Thoracic aorta (tissue), 2 donors: ENCODE results near the gene NANOS1. TPM values are rescaled to one million over a fixed set of nuclear protein-coding genes. Genes with fewer than 3 reads are reported as not detected.

Source experiments
- ATAC-seq: fragments of 150-250 bp; one replicate; pipeline ENCODE4 v1.8.0; 2017; ENCODE audit warnings: low read depth; ENCODE audit not compliant: insufficient number of reproducible peaks, low FRiP score
- DNase-seq: peaks from one replicate; pipeline ENCODE4 v3.0.0-alpha.2; 2020; ENCODE audit warnings: low spot score
- H3K27ac ChIP-seq, 2 donors: fragments of 200-600 bp; sonication (generic); 1 replicate in 1 of 2; 2 replicates in 1 of 2; pipeline ENCODE4 v1.5.1; 2016; ENCODE audit warnings: mild to moderate bottlenecking in 2 of 2, moderate library complexity in 2 of 2
- H3K27me3 ChIP-seq: fragments of 200-600 bp; sonication (generic); replicated peaks from 2 replicates; pipeline ENCODE4 v1.6.0; 2016; ENCODE audit warnings: mild to moderate bottlenecking; ENCODE audit not compliant: insufficient read depth
- H3K36me3 ChIP-seq: fragments of 200-600 bp; sonication (generic); one replicate; pipeline ENCODE4 v1.5.1; 2016
- H3K4me1 ChIP-seq, 2 donors: fragments of 200-600 bp; sonication (generic); 1 replicate in 1 of 2; 2 replicates in 1 of 2; pipeline versions ENCODE4 v1.5.1 to v1.6.0; 2016; ENCODE audit warnings: low read depth in 2 of 2, mild to moderate bottlenecking in 1 of 2; ENCODE audit not compliant: control insufficient read depth in 1 of 2
- H3K4me3 ChIP-seq: fragments of 200-600 bp; sonication (generic); 2 replicates; pipeline ENCODE4 v1.5.1; 2016; ENCODE audit warnings: mild to moderate bottlenecking
- H3K9me3 ChIP-seq: fragments of 200-600 bp; sonication (generic); 2 replicates; pipeline ENCODE4 v1.5.1; 2016
- CTCF ChIP-seq: fragments of 200-600 bp; sonication (generic); IDR thresholded peaks from one replicate; pipeline ENCODE4 v1.5.1; 2019; ENCODE audit warnings: antibody characterized with exemption
- total RNA-seq, 2 donors: library from RNA; depleted of rRNA; stranded (reverse); fragments of >200 nt; gene quantifications; one replicate each; pipeline versions ENCODE4 v1.1.0 to v1.2.3, GENCODE V29; 2016

The NANOS1 gene
- total RNA-seq, 2 donors from 2014 or later = 1.4 to 5.4 TPM

- H3K27ac ChIP-seq = no peak overlapping the region
- H3K36me3 ChIP-seq = peaks cover 55% of the 10 kb centered on the region
Measured at GRCh38 chr10:119070395-119071165, 41.1 kb downstream of the NANOS1 start.

GRCh38 chr10:119073584-119073983 is 44.1 kb downstream of the NANOS1 start:
- H3K4me3 ChIP-seq = no peak overlapping the region
- H3K27ac ChIP-seq = no peak overlapping the region
- peaks cover 29% of the 10 kb centered on the region for H3K36me3 ChIP-seq
- no peaks in the 10 kb centered on the region for H3K9me3 ChIP-seq
- no peaks in the 10 kb centered on the region for H3K27me3 ChIP-seq
- TF ChIP-seq CTCF = no peak
- ATAC-seq (no peak), DNase-seq (no peak)
- H3K4me1 ChIP-seq = peaks cover 22 to 27% of the 10 kb centered on the region in 2 donors

More at GRCh38 chr10:119070395-119071165, 41.1 kb downstream of the NANOS1 start:
- Histone ChIP-seq H3K9me3 (no peaks in the 10 kb centered on the region), H3K4me1 (peaks cover 0 to 8% of the 10 kb centered on the region in 2 donors), H3K27me3 (no peaks in the 10 kb centered on the region), H3K4me3 (no peak overlapping the region)
- DNase-seq (no peak), ATAC-seq (no peak)
- no peak for TF ChIP-seq CTCF

DNA sequence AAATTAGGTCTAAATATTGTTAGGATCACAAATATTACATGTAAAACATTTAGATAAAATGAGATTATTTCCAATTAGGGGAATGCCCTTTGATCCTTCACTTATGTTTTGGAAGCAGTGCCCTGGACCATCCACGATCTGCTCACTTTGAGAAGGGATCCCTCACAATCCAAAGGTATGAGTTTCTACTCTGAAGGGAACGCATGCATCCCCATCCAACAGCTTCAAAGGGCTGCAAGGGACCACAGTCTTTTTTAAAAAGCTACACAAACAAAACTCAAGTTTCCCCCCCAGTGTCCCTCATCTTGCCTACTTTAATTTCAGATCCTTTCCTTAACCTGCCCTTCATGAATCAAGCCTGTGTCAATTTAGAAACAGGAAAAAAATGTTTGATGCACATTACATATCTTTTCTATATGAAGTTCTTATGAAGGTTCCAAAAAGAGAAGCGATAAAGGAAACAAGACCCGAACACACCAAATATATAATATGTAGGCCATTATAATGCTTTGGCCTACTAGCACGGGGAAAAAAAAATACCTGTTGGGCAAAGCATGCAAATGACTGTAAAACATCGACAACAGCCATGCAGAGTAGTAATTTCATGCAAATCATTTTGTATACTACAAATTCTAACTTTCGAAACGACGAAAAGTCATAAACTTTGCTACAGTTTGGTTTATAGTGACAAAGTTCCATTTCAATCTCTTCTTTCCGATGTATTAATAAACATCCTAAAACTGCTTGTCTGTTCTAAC is 49.1 kb downstream of the NANOS1 start:
- peaks cover 33 to 37% of the 10 kb centered on the region in 2 donors for H3K4me1 ChIP-seq

GRCh38 chr10:119079599-119080520 is 50.3 kb downstream of the NANOS1 start:
- ATAC-seq (peak; percentile 54), DNase-seq (peak; percentile 34)
- Histone ChIP-seq H3K4me3 (peak overlapping the region; percentile 75), H3K4me1 (peaks cover 31 to 33% of the 10 kb centered on the region in 2 donors), H3K36me3 (no peaks in the 10 kb centered on the region), H3K27ac (peak overlapping the region; percentile 86 to 94), H3K9me3 (no peaks in the 10 kb centered on the region), H3K27me3 (no peaks in the 10 kb centered on the region)
- TF ChIP-seq CTCF = no peak

More for the DNA sequence above, 49.1 kb downstream of the NANOS1 start:
- ATAC-seq (no peak), DNase-seq (no peak)
- H3K27ac ChIP-seq = no peak overlapping the region
- no peak for TF ChIP-seq CTCF
- H3K36me3 ChIP-seq = no peaks in the 10 kb centered on the region
- no peaks in the 10 kb centered on the region for H3K27me3 ChIP-seq
- peak overlapping the region; percentile 75 for H3K4me3 ChIP-seq
- no peaks in the 10 kb centered on the region for H3K9me3 ChIP-seq
